CD4-positive, alpha-beta T cell treated with Interleukin-6 at 100 ng/mL for 8 hours (primary cell): Measurements from ENCODE around the gene TSPO2.
A peak's percentile ranks its signal among the peaks of the same experiment; 100 is the strongest.
"Not testable (repeated sequence)": the region's sequence is repeated elsewhere in the genome, so short reads cannot be mapped to it uniquely, and the experiment has no call there.

Experiments used
- DNase-seq: peaks from one replicate; pipeline ENCODE4 v3.0.0-alpha.2; 2020; ENCODE audit warnings: mixed read lengths, low spot score

Gene TSPO2

GRCh38 chr6:41042226-41043055, at the start of gene TSPO2:
Gene TSPO2 (plus strand): TSS chr6:41042467. CDS start chr6:41042986, 519 bp downstream.
- no peak for DNase-seq

- DNase-seq: no peak
Measured at GRCh38 chr6:40992746-40993145, 49.5 kb upstream of the TSPO2 start.

GRCh38 chr6:40996591-40997233, 45.6 kb upstream of the TSPO2 start:
- no peak for DNase-seq

- DNase-seq: no peak
Measured at GRCh38 chr6:40997234-40997957, 44.9 kb upstream of the TSPO2 start.

- DNase-seq: no peak
Measured at GRCh38 chr6:40998661-40999060, 43.6 kb upstream of the TSPO2 start.

GRCh38 chr6:40999569-40999968, 42.7 kb upstream of the TSPO2 start:
- no peak for DNase-seq

DNA sequence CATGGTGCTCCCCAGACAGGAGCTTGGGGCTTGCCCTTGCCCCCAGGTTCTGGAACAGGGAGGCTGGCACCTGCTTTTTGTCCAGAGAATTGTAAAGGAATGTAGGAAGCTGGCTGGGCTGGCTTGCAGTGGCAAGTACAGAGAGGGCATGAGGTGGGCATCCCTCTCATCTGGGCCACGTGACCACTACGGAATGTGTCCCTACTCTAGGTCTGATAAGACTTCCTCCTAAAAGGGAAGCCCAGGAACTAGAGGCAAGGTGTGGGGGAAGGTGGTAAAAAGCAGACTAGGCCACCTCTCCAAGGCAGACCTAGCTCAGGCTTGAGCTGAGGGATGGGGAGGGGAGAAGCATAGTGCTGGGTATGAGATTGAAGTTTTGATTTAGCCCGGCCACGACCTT, 42.0 kb upstream of the TSPO2 start:
- no peak for DNase-seq

GRCh38 chr6:41002168-41002567, 40.1 kb upstream of the TSPO2 start:
- no peak for DNase-seq

DNA sequence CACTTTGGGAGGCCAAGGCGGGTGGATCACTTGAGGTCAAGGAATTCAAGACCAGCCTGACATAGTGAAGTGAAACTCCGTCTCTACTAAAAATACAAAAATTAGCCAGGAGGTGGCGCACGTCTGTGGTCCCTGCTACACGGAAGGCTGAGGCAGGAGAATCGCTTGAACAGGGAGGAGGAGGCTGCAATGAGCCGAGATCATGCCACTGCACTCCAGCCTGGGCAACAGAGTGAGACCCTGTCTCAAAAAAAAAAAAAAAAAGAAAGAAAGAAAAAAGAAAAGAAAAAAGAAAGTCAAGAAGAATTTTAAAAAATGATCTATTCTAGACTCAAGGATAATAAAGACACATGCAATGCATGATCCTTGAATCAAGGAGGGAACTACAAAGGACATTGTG, 36.0 kb upstream of the TSPO2 start:
- DNase-seq: peak; percentile 62

- not testable (repeated sequence) for DNase-seq
Measured at GRCh38 chr6:41006980-41007379, 35.3 kb upstream of the TSPO2 start.

DNA sequence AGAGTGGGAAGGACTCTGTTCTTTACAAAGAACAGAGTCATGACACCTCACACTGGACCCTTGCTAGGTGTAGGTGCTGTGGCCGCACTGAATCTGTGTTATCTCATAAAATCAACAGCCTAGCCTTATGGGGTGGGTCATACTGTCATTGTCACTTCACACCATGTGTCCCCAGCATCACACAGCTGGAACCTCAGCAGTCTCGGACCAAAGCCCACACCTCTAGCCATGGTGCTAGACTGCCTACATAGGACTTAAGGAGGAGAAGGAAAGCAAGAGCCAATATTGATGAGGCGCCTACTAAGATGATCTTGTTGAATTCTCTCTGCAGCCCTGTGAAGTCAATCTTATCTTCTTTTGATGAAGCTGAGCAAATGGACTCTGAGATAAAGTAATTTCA, 34.3 kb upstream of the TSPO2 start:
- no peak for DNase-seq

DNA sequence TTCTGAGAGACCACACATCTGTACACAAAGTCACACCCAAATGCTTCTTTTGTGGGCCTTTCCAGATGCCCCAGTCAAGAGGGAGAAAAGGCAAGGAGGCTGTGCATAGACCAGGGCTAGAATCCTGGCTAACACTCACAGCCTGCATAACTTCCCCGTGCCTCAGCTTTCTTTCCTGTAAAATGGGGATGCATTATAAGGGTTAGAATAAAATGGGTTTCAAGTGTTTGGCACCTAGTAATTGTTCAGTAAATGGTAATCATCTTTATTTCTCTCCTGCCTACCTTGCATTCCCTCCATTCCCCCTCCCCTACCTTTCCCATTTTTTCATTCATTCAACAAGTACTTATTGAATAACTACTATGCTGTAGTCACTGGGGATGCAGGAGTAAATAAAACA, 32.6 kb upstream of the TSPO2 start:
- DNase-seq: no peak

GRCh38 chr6:41011673-41012072, 30.6 kb upstream of the TSPO2 start:
- no peak for DNase-seq

DNA sequence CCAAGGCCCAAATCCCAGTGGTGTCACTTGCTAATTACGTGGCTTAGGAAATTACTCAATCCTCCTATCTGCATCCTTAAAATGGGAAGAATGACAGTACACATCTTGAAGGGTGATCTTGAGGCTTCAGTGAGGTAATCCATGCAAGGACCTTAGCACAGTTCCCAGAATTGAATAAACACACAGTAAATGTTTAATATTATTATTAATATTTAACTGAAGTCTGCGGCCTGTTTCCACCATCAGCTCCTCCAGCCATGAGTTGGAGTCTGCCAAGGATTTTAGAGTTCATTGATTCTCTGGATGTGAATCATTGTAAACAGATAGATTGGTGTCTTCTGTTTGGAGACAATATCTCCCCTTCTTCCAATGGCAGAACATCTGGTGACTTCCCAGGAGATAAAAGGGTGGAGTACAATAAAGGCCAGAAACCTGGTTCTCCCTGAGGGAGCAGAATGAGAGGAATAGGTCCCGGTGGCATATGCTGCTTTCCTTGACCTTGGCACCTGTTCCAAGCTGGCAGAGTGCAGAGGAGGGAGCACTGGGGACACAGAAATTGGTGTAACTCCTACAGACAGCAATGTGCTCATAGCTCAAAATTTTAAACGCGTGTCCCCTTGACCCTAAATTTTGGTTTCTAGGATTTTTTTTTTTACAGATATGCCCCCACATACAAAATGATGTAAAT, 28.7 kb upstream of the TSPO2 start:
- DNase-seq: no peak

- DNase-seq: no peak
Measured at GRCh38 chr6:41014780-41015179, 27.5 kb upstream of the TSPO2 start.

DNA sequence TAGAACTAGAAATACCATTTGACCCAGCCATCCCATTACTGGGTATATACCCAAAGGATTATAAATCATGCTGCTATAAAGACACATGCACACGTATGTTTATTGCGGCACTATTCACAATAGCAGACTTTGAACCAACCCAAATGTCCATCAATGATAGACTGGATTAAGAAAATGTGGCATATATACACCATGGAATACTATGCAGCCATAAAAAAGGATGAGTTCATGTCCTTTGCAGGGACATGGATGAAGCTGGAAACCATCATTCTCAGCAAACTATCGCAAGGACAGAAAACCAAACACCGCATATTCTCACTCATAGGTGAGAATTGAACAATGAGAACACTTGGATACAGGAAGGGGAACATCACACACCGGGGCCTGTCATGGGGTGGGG, 26.4 kb upstream of the TSPO2 start:
- not testable (repeated sequence) for DNase-seq

GRCh38 chr6:41017663-41018062, 24.6 kb upstream of the TSPO2 start:
- DNase-seq: no peak

GRCh38 chr6:41021832-41022231, 20.4 kb upstream of the TSPO2 start:
- no peak for DNase-seq

- DNase-seq: no peak
Measured at GRCh38 chr6:41022294-41022693, 20.0 kb upstream of the TSPO2 start.

GRCh38 chr6:41023114-41023513, 19.2 kb upstream of the TSPO2 start:
- DNase-seq: no peak

DNA sequence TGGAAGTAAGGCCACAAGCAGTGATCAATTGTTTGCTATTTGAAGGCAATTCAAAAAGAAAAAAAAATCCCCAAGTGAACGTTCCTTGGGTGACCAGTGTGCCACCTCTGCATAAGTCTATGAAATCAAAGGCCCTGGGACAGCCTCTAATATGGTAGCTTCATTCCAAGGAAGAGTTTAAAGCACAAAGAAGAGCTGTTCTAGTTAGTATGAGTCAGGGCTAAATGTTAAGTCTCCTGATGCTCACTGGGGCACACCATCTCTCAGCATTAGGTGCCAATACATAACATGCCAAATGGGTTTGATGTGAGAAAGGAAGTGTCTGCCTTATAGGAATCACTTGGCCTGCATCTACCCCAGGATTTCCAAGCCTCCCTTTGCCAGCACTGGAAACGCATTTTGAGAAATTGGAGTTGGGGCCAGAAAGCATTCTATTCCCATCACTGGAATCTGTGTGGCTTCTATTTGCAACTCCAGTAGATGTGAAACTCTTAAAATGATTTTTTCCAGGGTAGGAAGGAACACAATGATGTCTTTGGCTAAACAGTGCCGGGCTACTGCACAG, 16.2 kb upstream of the TSPO2 start:
- no peak for DNase-seq

- no peak for DNase-seq
Measured at GRCh38 chr6:41027241-41027640, 15.0 kb upstream of the TSPO2 start.
